ENCODE measurements around the gene C12orf75.
"Not testable (repeated sequence)": the region's sequence is repeated elsewhere in the genome, so short reads cannot be mapped to it uniquely, and the experiment has no call there.

The C12orf75 gene

DNA sequence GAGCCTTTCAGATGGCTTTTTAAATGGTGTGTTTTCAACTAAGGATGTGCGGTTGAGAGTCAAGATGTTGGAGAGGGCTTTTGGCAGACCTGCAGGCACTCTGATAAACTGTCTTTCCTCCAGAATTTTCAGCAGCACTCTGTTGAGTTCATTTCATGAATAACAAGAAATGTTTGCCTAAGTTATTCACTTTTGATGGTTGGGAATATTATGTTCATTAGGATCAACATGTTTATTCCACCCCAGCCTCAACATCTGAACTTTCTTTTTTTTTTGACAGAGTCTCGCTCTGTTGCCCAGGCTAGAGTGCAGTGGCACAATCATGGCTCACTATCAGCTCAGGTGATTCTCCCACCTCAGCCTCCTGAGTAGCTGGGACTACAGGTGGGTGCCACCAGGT is 68.4 kb downstream of the C12orf75 start:
- H3K4me3 ChIP-seq (ENCODE audit: low read length): no peak overlapping the region
- no peak for DNase-seq (ENCODE audit: low read depth, low spot score)

DNA sequence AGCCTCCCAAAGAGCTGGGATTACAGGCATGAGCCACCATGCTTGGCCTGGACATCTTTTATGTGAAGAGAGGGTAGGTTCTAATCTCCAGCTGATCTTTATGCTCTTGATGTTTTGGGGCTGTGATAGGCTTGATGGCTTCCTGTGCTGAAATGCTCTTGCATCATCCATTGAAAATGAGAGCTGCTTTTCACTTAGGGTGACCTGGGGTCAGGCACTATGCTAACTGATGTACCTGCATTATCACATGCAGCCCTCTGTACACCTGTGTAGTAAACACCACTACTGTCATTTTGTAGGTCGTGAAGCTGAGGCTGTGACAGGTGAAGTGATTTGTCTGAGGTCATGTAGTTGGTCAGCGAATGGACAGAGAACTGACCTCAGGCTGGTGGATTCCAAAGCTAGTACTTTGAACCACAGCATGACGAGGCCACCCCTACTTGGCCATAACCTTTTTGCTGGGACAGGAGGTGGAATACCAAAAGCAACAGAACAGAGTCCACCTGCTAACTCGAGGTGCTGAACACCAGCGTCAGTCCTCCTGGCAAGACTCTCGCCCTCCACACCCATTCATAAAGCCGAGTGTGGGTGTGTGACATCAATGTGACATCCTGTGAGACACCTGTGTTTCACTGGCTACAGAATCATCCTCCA is 69.1 kb downstream of the C12orf75 start:
- H3K4me3 ChIP-seq (ENCODE audit: low read length): no peak overlapping the region
- no peak for DNase-seq (ENCODE audit: low read depth, low spot score)

DNA sequence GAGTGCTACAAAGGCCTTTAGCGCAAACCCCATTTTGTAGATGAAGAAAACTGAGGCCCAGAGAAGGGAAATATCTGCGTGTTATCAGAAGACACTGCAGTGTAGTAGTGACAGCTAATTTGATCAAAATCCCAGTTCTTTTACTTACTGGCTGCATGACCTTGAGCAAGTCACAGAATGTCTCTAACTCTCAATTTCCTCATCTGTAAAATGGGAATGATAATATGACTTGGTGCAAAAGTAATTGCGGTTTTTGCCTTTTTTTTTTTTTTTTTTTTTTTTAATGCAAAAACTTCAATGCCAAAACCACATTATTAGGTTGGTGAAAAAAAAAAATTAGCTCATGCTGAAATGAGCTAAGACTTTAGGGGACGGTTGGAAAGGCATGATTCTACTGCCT is 69.7 kb downstream of the C12orf75 start:
- no peak for DNase-seq (ENCODE audit: low read depth, low spot score)
- no peak overlapping the region for H3K4me3 ChIP-seq (ENCODE audit: low read length)

DNA sequence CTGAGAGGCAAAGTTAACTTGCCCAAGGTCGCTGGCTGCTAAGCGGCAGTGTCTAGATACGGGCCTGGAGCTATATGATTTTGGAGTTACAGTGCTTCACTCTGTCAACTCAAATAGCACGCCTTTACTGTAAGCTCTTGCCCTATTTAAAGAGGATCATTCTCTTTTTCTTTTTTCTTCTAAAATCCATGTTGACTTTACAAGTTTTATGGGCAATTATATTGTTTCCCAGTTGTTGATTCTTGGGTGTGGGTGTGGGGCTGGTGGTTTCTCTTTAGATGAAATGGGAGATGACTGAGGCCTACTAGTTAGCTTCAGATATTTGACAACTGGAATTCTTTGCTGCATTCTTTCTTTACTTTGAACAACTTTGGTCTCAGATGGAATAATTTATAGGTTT is 70.7 kb downstream of the C12orf75 start:
- H3K4me3 ChIP-seq (ENCODE audit: low read length): no peak overlapping the region
- DNase-seq (ENCODE audit: low read depth, low spot score): no peak

DNA sequence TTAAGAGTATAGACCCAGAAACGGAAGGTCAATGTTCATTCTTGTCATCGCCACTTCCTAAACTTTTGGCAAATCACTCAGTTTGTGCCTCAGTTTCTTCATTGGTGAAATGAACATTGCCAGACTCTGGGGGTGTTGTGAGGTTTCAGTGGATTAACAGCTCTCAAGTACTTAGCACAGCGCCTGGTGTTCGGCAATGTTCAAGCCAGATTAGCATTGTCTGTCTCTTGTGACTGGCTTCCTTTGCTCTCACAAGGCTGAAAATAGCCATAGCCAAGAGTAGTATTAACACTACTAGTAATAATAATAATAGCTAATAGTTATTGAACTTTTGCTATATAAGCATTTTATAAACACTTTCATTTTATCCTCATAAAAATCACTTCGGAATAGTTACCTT is 71.9 kb downstream of the C12orf75 start:
- H3K4me3 ChIP-seq (ENCODE audit: low read length): no peak overlapping the region
- no peak for DNase-seq (ENCODE audit: low read depth, low spot score)

DNA sequence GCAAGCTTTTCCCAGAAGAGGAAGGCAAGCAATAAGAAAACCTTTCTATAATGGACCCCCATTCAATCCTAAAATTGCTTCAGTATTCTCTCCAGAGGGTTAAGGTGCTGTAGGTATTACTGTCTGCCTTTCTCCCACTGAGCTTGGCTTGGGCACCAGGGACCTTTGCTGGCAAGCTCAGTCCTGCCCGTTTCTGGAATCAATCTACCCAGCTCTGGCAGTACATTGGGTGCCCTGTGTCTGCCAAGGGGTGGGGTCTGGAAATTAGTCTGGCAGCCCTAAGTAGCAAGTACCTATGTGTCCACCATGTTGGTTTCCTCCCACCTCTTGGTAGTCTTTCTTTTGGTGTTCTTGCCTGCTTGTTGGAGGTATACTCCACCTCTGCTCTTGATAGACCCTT is 72.6 kb downstream of the C12orf75 start:
- no peak for DNase-seq (ENCODE audit: low read depth, low spot score)
- H3K4me3 ChIP-seq (ENCODE audit: low read length): no peak overlapping the region

DNA sequence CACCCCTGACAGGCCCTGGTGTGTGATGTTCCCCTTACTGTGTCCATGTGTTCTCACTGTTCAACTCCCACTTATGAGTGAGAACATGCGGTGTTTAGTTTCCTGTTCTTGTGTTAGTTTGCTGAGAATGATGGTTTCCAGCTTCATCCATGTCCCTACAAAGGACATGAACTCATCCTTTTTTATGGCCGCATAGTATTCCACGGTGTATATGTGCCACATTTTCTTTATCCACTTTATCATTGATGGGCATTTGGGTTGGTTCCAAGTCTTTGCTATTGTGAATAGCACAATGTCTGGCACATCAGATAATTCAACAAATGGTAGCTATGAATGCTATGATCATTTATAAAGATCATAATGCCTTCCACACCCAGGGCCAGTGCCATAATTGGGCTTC is 73.6 kb downstream of the C12orf75 start:
- DNase-seq (ENCODE audit: low read depth, low spot score); H3K4me3 ChIP-seq (ENCODE audit: low read length): not testable (repeated sequence)

DNA sequence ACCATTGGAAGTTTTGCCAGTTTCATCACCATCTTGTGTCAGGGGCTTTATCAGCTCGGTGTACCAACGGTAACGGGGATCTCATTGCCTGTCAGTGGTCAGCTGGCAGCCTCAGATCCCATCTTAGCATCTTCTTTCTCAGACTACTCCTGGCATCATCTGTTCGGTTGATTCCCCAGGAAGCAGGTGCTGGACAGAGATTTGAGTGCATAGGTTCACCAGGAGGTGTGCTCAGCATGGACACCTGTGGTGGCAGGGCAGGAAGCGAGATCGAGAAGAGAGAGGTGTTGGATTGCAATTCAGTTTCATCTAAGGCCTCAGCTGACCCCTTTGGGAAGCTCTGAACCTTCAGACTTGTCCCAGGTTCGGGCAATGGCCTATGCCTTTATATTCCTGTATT is 76.0 kb downstream of the C12orf75 start:
- no peak for DNase-seq (ENCODE audit: low read depth, low spot score)
- H3K4me3 ChIP-seq (ENCODE audit: low read length): no peak overlapping the region

DNA sequence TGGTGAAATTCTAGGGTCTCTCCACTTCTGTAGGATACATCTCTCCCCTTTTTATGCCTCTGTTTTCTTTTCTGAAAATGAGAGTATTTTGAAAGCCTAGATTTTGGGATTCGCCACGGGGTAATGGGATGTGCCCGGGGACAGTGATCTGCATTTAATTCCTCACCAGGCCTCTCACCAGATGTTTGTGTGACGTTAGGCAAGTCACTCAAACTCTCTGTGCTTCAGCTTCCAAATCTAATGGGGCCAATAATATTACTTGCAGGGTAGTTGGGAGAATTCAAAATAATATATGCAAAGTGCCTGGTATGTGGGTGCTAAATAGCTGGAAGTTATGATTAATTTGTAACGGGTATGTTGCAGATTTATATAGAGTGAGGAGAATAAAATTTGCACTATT is 78.8 kb downstream of the C12orf75 start:
- H3K4me3 ChIP-seq (ENCODE audit: low read length): no peak overlapping the region
- DNase-seq (ENCODE audit: low read depth, low spot score): no peak

DNA sequence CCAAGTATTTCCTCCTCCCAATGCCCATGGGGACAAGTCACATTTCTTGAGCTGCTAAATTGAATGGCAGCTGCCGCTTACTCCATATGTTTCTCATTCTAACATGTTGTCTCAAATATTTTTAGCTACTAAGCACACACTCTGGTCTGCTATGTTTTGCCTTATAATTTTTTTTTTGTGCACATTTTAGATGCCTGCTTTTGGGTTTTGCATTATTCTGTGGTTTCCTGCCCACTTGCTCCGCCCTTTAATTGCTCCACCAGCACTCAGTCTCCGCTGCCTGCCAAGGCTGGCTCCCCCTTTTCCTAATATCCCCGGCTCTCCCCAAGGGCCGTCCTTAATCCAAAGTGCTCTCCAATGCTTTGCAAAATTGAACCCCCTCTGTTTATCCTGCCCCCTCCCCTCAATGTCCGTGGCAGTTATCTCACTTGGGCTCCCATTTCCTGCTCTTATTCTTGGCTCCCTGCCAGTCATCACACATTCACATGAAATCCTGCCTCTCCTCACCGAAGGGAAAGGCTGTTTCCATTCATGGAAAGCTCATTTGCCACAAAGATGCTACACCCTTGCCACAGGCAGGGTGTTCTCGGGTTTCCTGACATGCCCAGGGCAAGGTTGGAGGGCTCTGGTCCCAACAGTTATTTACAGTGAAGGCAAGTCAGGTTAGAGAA is 79.4 kb downstream of the C12orf75 start:
- DNase-seq (ENCODE audit: low read depth, low spot score): peak; percentile 37
- no peak overlapping the region; the same call in 1 of the 2 replicates for H3K4me3 ChIP-seq (ENCODE audit: low read length)

DNA sequence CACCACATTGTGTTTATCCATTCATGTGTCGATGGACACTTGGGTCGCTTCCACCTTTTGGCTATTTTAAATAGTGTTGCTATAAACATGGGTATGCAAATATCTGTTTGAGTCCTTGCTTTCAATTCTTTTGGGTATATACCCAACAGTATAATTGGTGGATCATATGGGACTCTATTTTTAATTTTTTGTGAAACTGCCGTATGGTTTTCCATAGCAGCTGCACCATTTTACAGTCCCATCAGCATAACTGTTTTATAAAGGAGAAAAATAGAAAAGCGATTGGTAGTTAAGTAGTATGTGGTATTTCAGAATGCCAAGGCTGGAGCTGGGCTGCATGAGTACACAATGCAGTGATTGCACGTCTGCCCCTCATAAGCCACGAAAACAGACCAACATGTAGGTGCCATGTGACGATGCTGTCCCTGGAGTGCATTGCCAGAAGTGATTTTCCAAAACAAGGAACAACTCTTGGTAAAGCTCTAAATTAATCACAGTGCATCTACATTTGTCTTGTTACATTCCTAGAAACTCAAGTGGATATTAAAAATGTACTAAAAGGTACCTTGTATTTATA is 83.5 kb downstream of the C12orf75 start:
- H3K4me3 ChIP-seq (ENCODE audit: low read length): no peak overlapping the region
- no peak for DNase-seq (ENCODE audit: low read depth, low spot score)

DNA sequence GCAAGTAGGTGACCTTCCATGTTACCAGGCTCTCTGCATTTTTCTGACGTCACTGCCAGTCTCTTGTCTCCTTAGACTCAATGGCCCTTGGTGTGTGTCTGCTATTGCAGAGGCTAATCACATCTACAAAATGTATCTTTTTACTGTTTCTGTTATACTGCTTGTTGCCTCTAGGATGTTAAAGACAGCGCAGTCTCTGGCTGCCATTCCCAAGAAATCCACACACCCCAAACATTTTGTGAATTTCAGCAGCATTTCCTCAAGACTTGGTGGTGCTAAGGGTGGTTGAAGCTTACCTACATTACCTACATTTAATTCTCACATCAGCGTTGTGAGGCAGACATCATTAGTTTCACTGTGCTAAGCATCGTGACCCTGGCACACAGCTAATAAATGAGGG is 87.2 kb downstream of the C12orf75 start:
- no peak for DNase-seq (ENCODE audit: low read depth, low spot score)
- no peak overlapping the region for H3K4me3 ChIP-seq (ENCODE audit: low read length)

DNA sequence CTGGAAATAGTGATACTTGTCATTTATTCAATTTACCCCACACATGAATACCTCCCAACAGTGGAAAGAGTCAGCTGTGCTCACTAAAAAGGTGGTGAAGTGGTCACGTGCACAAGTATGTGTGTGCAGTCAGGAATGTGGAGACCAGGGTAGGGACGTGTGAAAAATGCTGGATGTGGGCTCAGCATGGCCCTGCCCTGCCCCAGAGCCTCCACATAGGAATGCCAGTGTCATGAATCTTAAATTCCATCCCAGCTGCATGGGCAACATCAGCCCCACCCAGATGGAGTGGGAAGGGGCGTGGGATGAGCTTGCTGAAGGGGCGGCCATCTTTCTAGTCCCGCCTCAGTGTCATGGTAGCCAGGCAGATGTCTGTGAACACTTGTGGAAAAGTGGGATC is 87.7 kb downstream of the C12orf75 start:
- no peak overlapping the region for H3K4me3 ChIP-seq (ENCODE audit: low read length)
- no peak for DNase-seq (ENCODE audit: low read depth, low spot score)

DNA sequence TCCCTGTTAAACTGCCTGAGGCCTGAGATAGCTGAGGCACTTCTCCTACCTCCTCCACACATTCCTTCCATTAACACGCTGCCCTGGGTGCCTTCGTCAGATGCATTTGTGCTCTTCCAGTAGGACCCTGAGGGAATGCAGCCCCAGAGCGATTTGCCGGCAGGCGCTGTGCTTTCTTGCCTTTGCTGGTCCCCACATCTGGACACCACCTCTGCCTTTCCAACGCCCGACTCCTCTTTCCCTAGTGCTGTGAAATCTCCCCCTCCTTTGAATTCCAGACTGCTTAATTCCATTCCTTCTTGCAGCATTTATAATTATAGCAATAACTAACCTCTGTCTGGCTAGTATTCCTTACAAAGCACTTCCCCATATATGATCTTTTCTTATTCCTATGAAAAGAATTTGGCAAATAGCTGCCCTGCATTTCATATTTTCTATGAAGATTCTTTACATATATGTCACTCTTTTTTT is 88.4 kb downstream of the C12orf75 start:
- DNase-seq (ENCODE audit: low read depth, low spot score): no peak

DNA sequence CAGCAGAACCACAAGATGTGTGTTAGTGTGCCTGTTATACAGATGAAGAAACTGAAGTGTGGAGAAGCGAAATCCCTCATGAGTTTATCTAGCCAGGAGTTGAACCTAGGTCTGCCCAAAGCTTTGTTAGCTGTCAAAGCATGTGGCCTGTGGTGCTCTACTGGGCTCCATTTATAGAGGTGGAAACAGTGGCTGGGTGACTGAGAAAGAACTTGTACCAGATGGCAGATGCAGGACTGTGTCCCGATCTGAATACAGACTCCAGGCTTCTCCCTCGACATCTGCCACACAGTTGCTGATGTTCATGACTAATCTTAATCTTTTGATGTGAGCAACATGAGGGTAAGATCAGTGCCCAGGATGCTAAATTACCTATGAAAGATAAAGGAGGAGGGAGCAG is 89.1 kb downstream of the C12orf75 start:
- no peak overlapping the region for H3K4me3 ChIP-seq (ENCODE audit: low read length)
- peak; percentile 21 for DNase-seq (ENCODE audit: low read depth, low spot score)

More for the DNA sequence above, 88.4 kb downstream of the C12orf75 start:
- no peak overlapping the region for H3K4me3 ChIP-seq (ENCODE audit: low read length)

DNA sequence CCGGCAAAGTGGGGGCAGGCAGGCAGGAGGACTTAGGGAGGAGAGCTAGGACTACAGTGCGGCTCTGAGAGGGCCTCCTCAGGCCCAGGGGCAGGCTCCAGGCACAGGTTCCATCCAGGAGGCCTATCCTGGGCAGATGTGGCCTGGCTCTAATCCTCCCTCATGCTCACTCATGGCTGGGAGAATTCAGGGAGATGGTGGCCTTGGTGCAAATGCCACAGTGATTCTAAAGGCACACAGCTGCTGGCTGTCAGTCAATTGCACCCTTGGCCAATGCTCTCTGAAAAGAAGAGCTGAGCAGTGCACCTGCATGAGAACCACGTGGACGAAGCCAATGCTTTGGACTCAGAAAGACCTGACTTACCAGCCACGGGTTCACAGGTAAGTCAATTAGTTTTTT is 89.6 kb downstream of the C12orf75 start:
- no peak for DNase-seq (ENCODE audit: low read depth, low spot score)
- no peak overlapping the region for H3K4me3 ChIP-seq (ENCODE audit: low read length)

DNA sequence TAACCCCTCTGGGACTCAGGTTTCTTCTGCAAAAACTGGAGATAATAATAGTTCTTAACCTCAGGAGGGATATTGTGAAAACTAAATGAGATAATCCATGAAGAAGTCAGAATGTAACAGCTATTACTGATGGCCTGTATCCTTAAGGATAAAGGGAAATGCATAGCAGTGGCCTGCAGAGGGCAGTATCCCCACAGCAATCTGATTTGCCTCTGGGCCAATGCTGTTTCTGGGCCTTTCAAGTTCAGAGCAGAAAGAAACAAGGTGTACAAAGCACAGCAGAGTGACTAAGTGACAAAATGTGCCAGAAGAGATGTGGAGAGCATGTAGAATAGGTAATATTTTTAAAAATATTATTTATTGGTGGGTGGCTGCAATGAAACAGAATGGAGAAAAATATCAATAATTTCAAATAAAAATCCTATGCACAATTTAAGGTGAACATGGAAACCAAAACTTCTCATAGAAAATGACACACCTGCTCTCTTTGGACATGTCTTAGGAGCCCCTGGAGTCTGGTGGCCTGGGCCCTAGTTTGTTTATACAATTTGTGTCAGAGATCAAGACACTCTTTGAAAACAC is 90.3 kb downstream of the C12orf75 start:
- no peak overlapping the region for H3K4me3 ChIP-seq (ENCODE audit: low read length)
- DNase-seq (ENCODE audit: low read depth, low spot score): peak; percentile 69

Measured in Jurkat, Clone E6-1 (cell line).